Activated B cell treated with CpG ODN at 0.5 μM for 24 hours (primary cell): ENCODE results near the gene SERPINA1. TPM values are rescaled to one million over a fixed set of nuclear protein-coding genes. Genes with fewer than 3 reads are reported as not detected.
"Not testable (repeated sequence)": the region's sequence is repeated elsewhere in the genome, so short reads cannot be mapped to it uniquely, and the experiment has no call there.

Experiments used
- ATAC-seq: fragments of 200-7000 bp; cut with Tn5 transposase; one replicate; pipeline ENCODE4 v1.10.0; 2021; ENCODE audit warnings: low read depth, mild to moderate bottlenecking, moderate library complexity
- CTCF ChIA-PET: fragments of 350-600 bp; sonication (Branson Sonifier 250); formaldehyde crosslinking; loops from one replicate; lab custom pipeline; 2021; ENCODE audit warnings: antibody characterized with exemption; lab: Charles Lee
- POLR2A ChIA-PET: fragments of 350-600 bp; sonication (Branson Sonifier 250); formaldehyde crosslinking; loops from one replicate; lab custom pipeline; 2021; ENCODE audit warnings: antibody characterized with exemption; lab: Charles Lee
- DNase-seq: peaks from one replicate; pipeline ENCODE4 v3.0.0; 2022
- H3K27ac Mint-ChIP-seq: one replicate; pipeline ENCODE4 v1.8.0; 2020; ENCODE audit warnings: mixed read lengths
- H3K27me3 Mint-ChIP-seq: one replicate; pipeline ENCODE4 v1.8.0; 2021; ENCODE audit warnings: mixed read lengths
- H3K36me3 Mint-ChIP-seq: one replicate; pipeline ENCODE4 v1.8.0; 2021; ENCODE audit warnings: low read depth, mixed read lengths
- H3K4me1 Mint-ChIP-seq: one replicate; pipeline ENCODE4 v1.8.0; 2021; ENCODE audit warnings: mixed read lengths
- H3K4me3 Mint-ChIP-seq: one replicate; pipeline ENCODE4 v1.8.0; 2020; ENCODE audit warnings: mild to moderate bottlenecking, mixed read lengths
- H3K9me3 Mint-ChIP-seq: one replicate; pipeline ENCODE4 v1.8.0; 2020; ENCODE audit warnings: mixed read lengths
- CTCF ChIP-seq: fragments of 200-600 bp; IDR thresholded peaks from one replicate; pipeline ENCODE4 v1.8.0; 2022; ENCODE audit warnings: antibody characterized with exemption, mild to moderate bottlenecking
- intact Hi-C: fragments of 100-400 bp; cut with micrococcal nuclease; formaldehyde crosslinking; loops from one replicate; pipeline ENCODE4 v1.15.1; 2024
- total RNA-seq: library from RNA; stranded (reverse); gene quantifications from 2 replicates; pipeline ENCODE4 v1.2.3, GENCODE V29; 2022

SERPINA1 gene
- total RNA-seq, 1 donor from 2014 or later: 0.31 TPM

GRCh38 chr14:94355191-94355794 is 33.1 kb downstream of the SERPINA1 start:
- Mint-ChIP-seq H3K36me3 (no peaks in the 10 kb centered on the region), H3K27me3 (peaks cover 3% of the 10 kb centered on the region), H3K27ac (no peak overlapping the region), H3K4me1 (no peaks in the 10 kb centered on the region), H3K4me3 (no peak overlapping the region), H3K9me3 (peaks cover 9% of the 10 kb centered on the region)
- POLR2A ChIA-PET: no interaction called here
- TF ChIP-seq CTCF: no peak
- CTCF ChIA-PET: no interaction called here
- intact Hi-C loops: loop anchor here (10.0 kb wide), 1 partner anchor 130 kb away; no protein-coding TSS in a partner anchor
- no peak for ATAC-seq
- no peak for DNase-seq

GRCh38 chr14:94354638-94355185 is 33.7 kb downstream of the SERPINA1 start:
- ATAC-seq: no peak

GRCh38 chr14:94354190-94354589 is 34.2 kb downstream of the SERPINA1 start:
- not testable (repeated sequence) for ATAC-seq, H3K36me3 Mint-ChIP-seq, H3K9me3 Mint-ChIP-seq

More at GRCh38 chr14:94354638-94355185, 33.7 kb downstream of the SERPINA1 start:
- no peak overlapping the region for H3K4me3 Mint-ChIP-seq
- POLR2A ChIA-PET: no interaction called here
- intact Hi-C loops: loop anchor here (10.0 kb wide), 1 partner anchor 130 kb away; no protein-coding TSS in a partner anchor
- no peak for DNase-seq
- no peaks in the 10 kb centered on the region for H3K27me3 Mint-ChIP-seq
- no peak for TF ChIP-seq CTCF
- CTCF ChIA-PET: no interaction called here
- no peaks in the 10 kb centered on the region for H3K4me1 Mint-ChIP-seq
- H3K36me3 Mint-ChIP-seq: no peaks in the 10 kb centered on the region
- H3K9me3 Mint-ChIP-seq: peaks cover 9% of the 10 kb centered on the region
- no peak overlapping the region for H3K27ac Mint-ChIP-seq

GRCh38 chr14:94349276-94349675 is 39.1 kb downstream of the SERPINA1 start:
- Mint-ChIP-seq H3K27ac (no peak overlapping the region), H3K27me3 (no peaks in the 10 kb centered on the region)
- no peak for TF ChIP-seq CTCF

More at GRCh38 chr14:94354190-94354589, 34.2 kb downstream of the SERPINA1 start:
- H3K4me3 Mint-ChIP-seq, H3K27ac Mint-ChIP-seq, H3K27me3 Mint-ChIP-seq, DNase-seq, H3K4me1 Mint-ChIP-seq, CTCF ChIA-PET, POLR2A ChIA-PET: not testable (repeated sequence)
- intact Hi-C loops: loop anchor here (10.0 kb wide), 1 partner anchor 131 kb away; no protein-coding TSS in a partner anchor

GRCh38 chr14:94348836-94349235 is 39.6 kb downstream of the SERPINA1 start:
- ChIA-PET CTCF (no interaction called here), POLR2A (no interaction called here)
- Mint-ChIP-seq H3K27ac (no peak overlapping the region), H3K27me3 (no peaks in the 10 kb centered on the region), H3K4me1 (peaks cover 17% of the 10 kb centered on the region), H3K9me3 (peaks cover 6% of the 10 kb centered on the region), H3K36me3 (no peaks in the 10 kb centered on the region), H3K4me3 (no peak overlapping the region)
- TF ChIP-seq CTCF: no peak
- ATAC-seq (no peak), DNase-seq (no peak)
- intact Hi-C loops: no loop called here

More at GRCh38 chr14:94349276-94349675, 39.1 kb downstream of the SERPINA1 start:
- Mint-ChIP-seq H3K4me3 (no peak overlapping the region), H3K9me3 (peaks cover 6% of the 10 kb centered on the region), H3K4me1 (peaks cover 17% of the 10 kb centered on the region), H3K36me3 (no peaks in the 10 kb centered on the region)
- no peak for ATAC-seq
- DNase-seq: no peak
- ChIA-PET CTCF (no interaction called here), POLR2A (no interaction called here)
- intact Hi-C loops: no loop called here
